Neuronal stem cell (in vitro differentiated cells): ENCODE data around the gene RRBP1.

Source experiments
- DNase-seq: peaks from one replicate; pipeline ENCODE4 v3.0.0-alpha.2; 2013; ENCODE audit warnings: low spot score
- H2AFZ ChIP-seq: one replicate; pipeline ENCODE4 v1.6.1; 2013; ENCODE audit warnings: mild to moderate bottlenecking, low read length, inconsistent platforms
- H2AK5ac ChIP-seq: 2 replicates; pipeline ENCODE4 v1.6.1; 2013; ENCODE audit warnings: low read depth, mild to moderate bottlenecking, inconsistent platforms, low read length, moderate library complexity, mixed read lengths
- H2BK120ac ChIP-seq: 2 replicates; pipeline ENCODE4 v1.6.1; 2013; ENCODE audit warnings: low read depth, mild to moderate bottlenecking, inconsistent platforms, low read length, moderate library complexity, mixed read lengths
- H2BK12ac ChIP-seq: one replicate; pipeline ENCODE4 v1.6.1; 2013; ENCODE audit warnings: low read length, inconsistent platforms
- H2BK15ac ChIP-seq: 2 replicates; pipeline ENCODE4 v1.6.1; 2013; ENCODE audit warnings: mild to moderate bottlenecking, low read length, inconsistent platforms, mixed read lengths
- H2BK5ac ChIP-seq: one replicate; pipeline ENCODE4 v1.6.1; 2013; ENCODE audit warnings: inconsistent platforms, mild to moderate bottlenecking, low read length, moderate library complexity
- H3K14ac ChIP-seq: one replicate; pipeline ENCODE4 v1.6.1; 2013; ENCODE audit warnings: low read length, inconsistent platforms
- H3K18ac ChIP-seq: 2 replicates; pipeline ENCODE4 v1.6.1; 2013; ENCODE audit warnings: low read length, inconsistent platforms
- H3K23ac ChIP-seq: 2 replicates; pipeline ENCODE4 v1.6.1; 2013; ENCODE audit warnings: low read depth, mild to moderate bottlenecking, mixed read lengths, low read length, inconsistent platforms; ENCODE audit not compliant: poor library complexity
- H3K27ac ChIP-seq: replicated peaks from 3 replicates; pipeline ENCODE4 v1.5.1; 2013; ENCODE audit warnings: low read length, inconsistent platforms
- H3K27me3 ChIP-seq, 3 experiments: 2 replicates each; pipeline ENCODE4 v1.6.1; 2013; ENCODE audit warnings: low read length in 3 of 3, mild to moderate bottlenecking in 2 of 3, inconsistent platforms in 1 of 3, low read depth in 1 of 3, mixed read lengths in 1 of 3, moderate library complexity in 1 of 3; ENCODE audit not compliant: control insufficient read depth in 3 of 3, insufficient read depth in 3 of 3
- H3K36me3 ChIP-seq, 2 donors: replicated peaks in 1 of 2; 2 replicates each; pipeline ENCODE4 v1.6.1; 2013; ENCODE audit warnings: low read length in 2 of 2; ENCODE audit not compliant: control insufficient read depth in 2 of 2, insufficient read depth in 2 of 2
- H3K4ac ChIP-seq: 2 replicates; pipeline ENCODE4 v1.6.1; 2013; ENCODE audit warnings: inconsistent platforms, mild to moderate bottlenecking, low read length, moderate library complexity
- H3K4me1 ChIP-seq, 2 donors: 1 replicate in 1 of 2; 2 replicates in 1 of 2; pipeline ENCODE4 v1.6.1; 2013; ENCODE audit warnings: low read length in 2 of 2, low read depth in 1 of 2; ENCODE audit not compliant: control insufficient read depth in 2 of 2, insufficient read depth in 1 of 2
- H3K4me2 ChIP-seq: one replicate; pipeline ENCODE4 v1.6.1; 2013; ENCODE audit warnings: mild to moderate bottlenecking, low read length, inconsistent platforms; ENCODE audit not compliant: insufficient read depth, poor library complexity, severe bottlenecking
- H3K4me3 ChIP-seq, 2 donors: 2 replicates each; pipeline ENCODE4 v1.5.1; 2013; ENCODE audit warnings: low read length in 2 of 2, mild to moderate bottlenecking in 2 of 2, inconsistent platforms in 1 of 2, moderate library complexity in 1 of 2
- H3K79me1 ChIP-seq: one replicate; pipeline ENCODE4 v1.6.1; 2013; ENCODE audit warnings: low read depth, mild to moderate bottlenecking, inconsistent platforms, low read length, moderate library complexity
- H3K9ac ChIP-seq: one replicate; pipeline ENCODE4 v1.6.1; 2013; ENCODE audit warnings: mild to moderate bottlenecking, low read depth, low read length, inconsistent platforms; ENCODE audit not compliant: poor library complexity
- H3K9me3 ChIP-seq, 2 donors: replicated peaks in 1 of 2; 2 replicates each; pipeline versions ENCODE3 to v1.6.1; 2013; ENCODE audit warnings: low read length in 2 of 2, mild to moderate bottlenecking in 2 of 2, inconsistent platforms in 1 of 2, low read depth in 1 of 2, mixed read lengths in 1 of 2, moderate library complexity in 1 of 2; ENCODE audit not compliant: control insufficient read depth in 2 of 2, insufficient read depth in 1 of 2
- H4K8ac ChIP-seq: one replicate; pipeline ENCODE4 v1.6.1; 2013; ENCODE audit warnings: low read depth, mild to moderate bottlenecking, inconsistent platforms, low read length, moderate library complexity
- H4K91ac ChIP-seq: one replicate; pipeline ENCODE4 v1.6.1; 2013; ENCODE audit warnings: low read length, low read depth, mild to moderate bottlenecking, inconsistent platforms; ENCODE audit not compliant: poor library complexity
- WGBS, 2 donors: extraction: QIAGEN DNeasy Blood & Tissue Kit; methylation state at CpG; one replicate each; pipeline ENCODE4 v1.1.7; 2013; ENCODE audit warnings: missing lambda C conversion rate in 2 of 2, mixed read lengths in 1 of 2; ENCODE audit not compliant: insufficient read length in 2 of 2, insufficient replicate concordance in 1 of 2; ENCODE audit errors: extremely low coverage in 2 of 2; 5-methylcytosine and 5-hydroxymethylcytosine counted together

Gene RRBP1

GRCh38 chr20:17579369-17580039 lies 102.5 kb downstream of the RRBP1 start:
- Histone ChIP-seq H3K4me1 (no peaks in the 10 kb centered on the region), H2BK15ac (no peak overlapping the region), H3K36me3 (no peaks in the 10 kb centered on the region), H3K27me3 (no peaks in the 10 kb centered on the region), H3K23ac (no peak overlapping the region), H3K79me1 (no peaks in the 10 kb centered on the region), H3K4me2 (no peak overlapping the region), H3K9me3 (peaks cover 0 to 2% of the 10 kb centered on the region in 2 donors), H3K4ac (no peak overlapping the region), H3K14ac (no peak overlapping the region), H3K4me3 (no peak overlapping the region), H2BK12ac (no peak overlapping the region), H4K91ac (no peak overlapping the region), H2BK5ac (no peak overlapping the region), H2BK120ac (no peak overlapping the region), H4K8ac (no peak overlapping the region), H3K18ac (no peak overlapping the region), H2AFZ (no peak overlapping the region), H3K27ac (no peak overlapping the region), H3K9ac (no peak overlapping the region), H2AK5ac (no peak overlapping the region)
- no peak for DNase-seq
- no CpG with 5 or more reads among the region's 4 CpGs for WGBS, 2 donors

- H3K14ac ChIP-seq, result no peak overlapping the region
- no peaks in the 10 kb centered on the region for H3K27me3 ChIP-seq
- H3K4me2 ChIP-seq, result no peak overlapping the region
- no peak overlapping the region for H2BK120ac ChIP-seq
- H2AK5ac ChIP-seq, result no peak overlapping the region
- H3K79me1 ChIP-seq, result peaks cover 2% of the 10 kb centered on the region
- no peak overlapping the region for H4K8ac ChIP-seq
- DNase-seq, result no peak
- no peak overlapping the region for H3K27ac ChIP-seq
- no peak overlapping the region for H2BK5ac ChIP-seq
- H2AFZ ChIP-seq, result no peak overlapping the region
- H3K4me3 ChIP-seq, result no peak overlapping the region
- H2BK12ac ChIP-seq, result no peak overlapping the region
- no peak overlapping the region for H3K18ac ChIP-seq
- no peak overlapping the region for H3K4ac ChIP-seq
- peaks cover 4 to 5% of the 10 kb centered on the region in 2 donors for H3K4me1 ChIP-seq
- H2BK15ac ChIP-seq, result no peak overlapping the region
- peaks cover 0 to 10% of the 10 kb centered on the region in 2 donors for H3K36me3 ChIP-seq
- H3K9ac ChIP-seq, result no peak overlapping the region
- H3K9me3 ChIP-seq, result peaks cover 0 to 2% of the 10 kb centered on the region in 2 donors
- no peak overlapping the region for H3K23ac ChIP-seq
- no peak overlapping the region for H4K91ac ChIP-seq
- WGBS, 2 donors, result no CpG with 5 or more reads among the region's 8 CpGs
Observed at GRCh38 chr20:17576215-17576614, 105.8 kb downstream of the RRBP1 start.

GRCh38 chr20:17573463-17573862 lies 108.6 kb downstream of the RRBP1 start:
- H3K27me3 ChIP-seq, result peaks cover 0 to 2% (median 0%) of the 10 kb centered on the region in 3 experiments
- no peak overlapping the region for H2BK12ac ChIP-seq
- H3K4me3 ChIP-seq, result no peak overlapping the region
- no peak overlapping the region for H3K18ac ChIP-seq
- peaks cover 2% of the 10 kb centered on the region for H3K79me1 ChIP-seq
- H3K4me2 ChIP-seq, result no peak overlapping the region
- DNase-seq, result no peak
- WGBS, 2 donors, result no CpG with 5 or more reads among the region's 3 CpGs
- H2BK120ac ChIP-seq, result no peak overlapping the region
- H2AFZ ChIP-seq, result no peak overlapping the region
- H2BK15ac ChIP-seq, result no peak overlapping the region
- H3K9me3 ChIP-seq, result no peaks in the 10 kb centered on the region
- H4K91ac ChIP-seq, result no peak overlapping the region
- no peak overlapping the region for H3K23ac ChIP-seq
- no peak overlapping the region for H3K4ac ChIP-seq
- peaks cover 0 to 10% of the 10 kb centered on the region in 2 donors for H3K36me3 ChIP-seq
- no peak overlapping the region for H2BK5ac ChIP-seq
- no peak overlapping the region for H2AK5ac ChIP-seq
- no peak overlapping the region for H3K27ac ChIP-seq
- no peak overlapping the region for H4K8ac ChIP-seq
- H3K9ac ChIP-seq, result no peak overlapping the region
- H3K4me1 ChIP-seq, result peaks cover 4 to 5% of the 10 kb centered on the region in 2 donors
- H3K14ac ChIP-seq, result no peak overlapping the region

- H3K27ac ChIP-seq, result no peak overlapping the region
- H3K4ac ChIP-seq, result no peak overlapping the region
- peaks cover 2% of the 10 kb centered on the region for H3K79me1 ChIP-seq
- no peak overlapping the region for H3K14ac ChIP-seq
- H2AK5ac ChIP-seq, result no peak overlapping the region
- no peak overlapping the region for H2BK12ac ChIP-seq
- H2BK15ac ChIP-seq, result no peak overlapping the region
- H2BK5ac ChIP-seq, result no peak overlapping the region
- peaks cover 6 to 7% of the 10 kb centered on the region in 2 donors for H3K4me1 ChIP-seq
- DNase-seq, result no peak
- peaks cover 0 to 3% (median 3%) of the 10 kb centered on the region in 3 experiments for H3K27me3 ChIP-seq
- H4K8ac ChIP-seq, result no peak overlapping the region
- H3K9ac ChIP-seq, result no peak overlapping the region
- peaks cover 0 to 10% of the 10 kb centered on the region in 2 donors for H3K36me3 ChIP-seq
- H3K4me2 ChIP-seq, result no peak overlapping the region
- H2BK120ac ChIP-seq, result no peak overlapping the region
- no peak overlapping the region for H2AFZ ChIP-seq
- H3K4me3 ChIP-seq, result no peak overlapping the region
- no peak overlapping the region for H4K91ac ChIP-seq
- H3K18ac ChIP-seq, result no peak overlapping the region
- no peak overlapping the region for H3K23ac ChIP-seq
- WGBS, 2 donors, result no CpG with 5 or more reads among the region's 7 CpGs
- H3K9me3 ChIP-seq, result no peaks in the 10 kb centered on the region
Observed at GRCh38 chr20:17572034-17572638, 109.9 kb downstream of the RRBP1 start.
